Left lung (tissue), 10 donors: ENCODE data around the gene CDPF1. TPM values are rescaled to one million over a fixed set of nuclear protein-coding genes. Genes with fewer than 3 reads are reported as not detected.
A peak's percentile ranks its signal among the peaks of the same experiment; 100 is the strongest.

Experiments used
- ATAC-seq: fragments of 200-7000 bp; cut with Tn5 transposase; one replicate; pipeline ENCODE4 v1.9.1; 2020; ENCODE audit warnings: moderate library complexity
- DNase-seq, 4 donors: peaks; one replicate each; pipeline ENCODE4 v3.0.0-alpha.2; 2013 to 2020
- H3K27ac ChIP-seq, 2 donors: fragments of 200-600 bp; sonication (generic) in 1 of 2; one replicate each; pipeline versions ENCODE4 v1.5.0 to v1.8.0; 2020 to 2021
- H3K27me3 ChIP-seq, 2 donors: fragments of 200-600 bp; sonication (generic) in 1 of 2; one replicate each; pipeline versions ENCODE4 v1.5.0 to v1.8.0; 2020 to 2021
- H3K36me3 ChIP-seq, 2 donors: fragments of 200-600 bp; sonication (generic) in 1 of 2; one replicate each; pipeline versions ENCODE4 v1.5.0 to v1.8.0; 2020 to 2021
- H3K4me1 ChIP-seq, 2 donors: fragments of 200-600 bp; one replicate each; pipeline ENCODE4 v1.8.0; 2021
- H3K4me3 ChIP-seq, 2 donors: fragments of 200-600 bp; sonication (generic) in 1 of 2; one replicate each; pipeline versions ENCODE4 v1.5.0 to v1.8.0; 2020 to 2021; ENCODE audit warnings: mild to moderate bottlenecking in 1 of 2
- H3K9me3 ChIP-seq, 2 donors: fragments of 200-600 bp; sonication (generic) in 1 of 2; one replicate each; pipeline versions ENCODE4 v1.5.0 to v1.8.0; 2020 to 2021
- intact Hi-C, 2 donors: fragments of 100-400 bp; cut with DNase I; formaldehyde crosslinking; loops; one replicate each; pipeline versions ENCODE4 v1.11.2 to v1.14.2; 2022
- polyA plus RNA-seq, 6 donors: library from polyadenylated mRNA; unstranded; fragments of 120-200 nt; gene quantifications; one replicate each; pipeline ENCODE4 v1.2.1, GENCODE V29; 2013; ENCODE audit not compliant: insufficient read length in 6 of 6
- total RNA-seq, 2 donors: library from RNA; stranded (reverse); fragmentation: NEBNext Ultra II Directional; extraction: Animal tissue kit (Norgen Biotek cat#: 25700); gene quantifications; one replicate each; pipeline ENCODE4 v1.2.1, GENCODE V29; 2021
- TF ChIP-seq, protein P1 (sequence below), 2 donors: fragments of 200-600 bp; sonication (generic) in 1 of 2; IDR thresholded peaks; one replicate each; pipeline versions ENCODE4 v1.5.0 to v1.8.0; 2021; ENCODE audit warnings: antibody characterized with exemption in 2 of 2
- donor health status: DM: no; HTN: yes; CAD: no.
- donor health status: DM: no; HTN: no; CAD: no.

The CDPF1 gene
- total and polyA plus RNA-seq, 8 donors: 7.7 to 13.5 (median 11.3) TPM

DNA sequence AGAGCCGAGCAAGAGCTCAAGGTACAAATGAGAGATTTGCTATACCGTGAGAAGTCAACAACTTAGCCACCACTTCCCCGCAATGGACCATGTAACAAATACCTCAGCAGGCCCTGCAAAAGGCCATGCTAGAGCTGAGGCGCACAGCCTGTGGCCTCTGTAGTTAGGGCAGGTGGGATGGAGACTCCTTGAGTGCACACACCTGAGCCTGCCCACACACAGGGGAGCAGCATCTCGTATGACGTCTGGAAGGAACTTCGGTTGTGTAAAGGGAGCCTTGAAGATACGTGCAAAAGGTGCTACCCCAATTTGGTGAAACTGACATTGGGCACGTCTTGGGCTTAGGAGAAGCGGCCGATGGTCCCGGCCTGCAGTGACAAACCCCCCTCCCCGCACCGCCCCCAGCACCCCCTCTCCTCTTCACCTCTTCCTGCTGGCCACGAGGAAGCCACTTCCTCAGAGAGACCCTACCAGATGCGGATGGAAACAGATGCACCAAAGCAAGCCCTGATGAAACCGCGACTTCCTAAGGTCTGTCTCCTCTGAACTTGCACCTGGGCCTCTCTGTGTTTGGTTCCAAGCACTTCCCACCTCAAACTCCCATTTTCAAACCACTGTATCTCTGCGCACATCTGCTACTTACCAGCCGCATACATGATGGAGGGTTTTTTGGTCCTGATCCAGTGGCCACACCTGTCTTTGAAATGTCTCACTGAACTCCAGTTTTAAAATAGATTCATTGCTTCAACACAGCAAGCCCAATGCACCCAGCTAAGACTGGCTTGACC is 10.6 kb downstream of the CDPF1 start:
- H3K9me3 ChIP-seq: no peaks in the 10 kb centered on the region
- TF ChIP-seq, protein P1, sequence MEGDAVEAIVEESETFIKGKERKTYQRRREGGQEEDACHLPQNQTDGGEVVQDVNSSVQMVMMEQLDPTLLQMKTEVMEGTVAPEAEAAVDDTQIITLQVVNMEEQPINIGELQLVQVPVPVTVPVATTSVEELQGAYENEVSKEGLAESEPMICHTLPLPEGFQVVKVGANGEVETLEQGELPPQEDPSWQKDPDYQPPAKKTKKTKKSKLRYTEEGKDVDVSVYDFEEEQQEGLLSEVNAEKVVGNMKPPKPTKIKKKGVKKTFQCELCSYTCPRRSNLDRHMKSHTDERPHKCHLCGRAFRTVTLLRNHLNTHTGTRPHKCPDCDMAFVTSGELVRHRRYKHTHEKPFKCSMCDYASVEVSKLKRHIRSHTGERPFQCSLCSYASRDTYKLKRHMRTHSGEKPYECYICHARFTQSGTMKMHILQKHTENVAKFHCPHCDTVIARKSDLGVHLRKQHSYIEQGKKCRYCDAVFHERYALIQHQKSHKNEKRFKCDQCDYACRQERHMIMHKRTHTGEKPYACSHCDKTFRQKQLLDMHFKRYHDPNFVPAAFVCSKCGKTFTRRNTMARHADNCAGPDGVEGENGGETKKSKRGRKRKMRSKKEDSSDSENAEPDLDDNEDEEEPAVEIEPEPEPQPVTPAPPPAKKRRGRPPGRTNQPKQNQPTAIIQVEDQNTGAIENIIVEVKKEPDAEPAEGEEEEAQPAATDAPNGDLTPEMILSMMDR (IDR thresholded peaks at IDR 0.05): no peak
- ATAC-seq: no peak
- no peak for DNase-seq
- intact Hi-C loops: no loop called here
- H3K27me3 ChIP-seq: no peaks in the 10 kb centered on the region
- H3K27ac ChIP-seq: no peak overlapping the region
- H3K36me3 ChIP-seq: peaks cover 0 to 50% of the 10 kb centered on the region in 2 donors
- no peak overlapping the region for H3K4me3 ChIP-seq
- H3K4me1 ChIP-seq: peaks cover 0 to 11% of the 10 kb centered on the region in 2 donors

DNA sequence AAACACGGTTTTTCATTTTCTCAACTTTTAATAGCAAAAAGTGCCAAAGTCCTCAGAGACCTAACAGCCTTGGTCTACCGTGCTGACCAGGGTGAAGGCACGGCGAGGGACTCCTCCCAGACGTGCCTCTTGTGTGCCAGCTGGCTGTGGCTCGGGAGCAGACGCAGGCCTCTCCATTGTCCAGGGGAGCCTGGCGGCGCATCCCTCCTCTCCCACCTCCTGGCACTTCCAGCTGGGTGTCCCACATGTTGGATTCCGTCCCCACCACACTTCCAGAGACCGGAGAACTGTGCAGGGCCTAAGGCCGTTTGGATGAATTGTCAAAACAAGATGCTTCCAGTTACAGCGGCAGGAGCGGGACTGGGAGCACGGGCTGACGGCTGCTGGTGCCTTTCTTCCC is 11.6 kb downstream of the CDPF1 start:
- Histone ChIP-seq H3K36me3 (peaks cover 0 to 41% of the 10 kb centered on the region in 2 donors), H3K4me1 (peaks cover 0 to 14% of the 10 kb centered on the region in 2 donors), H3K4me3 (no peak overlapping the region), H3K27ac (no peak overlapping the region), H3K27me3 (no peaks in the 10 kb centered on the region), H3K9me3 (no peaks in the 10 kb centered on the region)
- ATAC-seq: no peak
- no peak for DNase-seq
- TF ChIP-seq, protein P1 (IDR thresholded peaks at IDR 0.05): no peak
- intact Hi-C loops: no loop called here

DNA sequence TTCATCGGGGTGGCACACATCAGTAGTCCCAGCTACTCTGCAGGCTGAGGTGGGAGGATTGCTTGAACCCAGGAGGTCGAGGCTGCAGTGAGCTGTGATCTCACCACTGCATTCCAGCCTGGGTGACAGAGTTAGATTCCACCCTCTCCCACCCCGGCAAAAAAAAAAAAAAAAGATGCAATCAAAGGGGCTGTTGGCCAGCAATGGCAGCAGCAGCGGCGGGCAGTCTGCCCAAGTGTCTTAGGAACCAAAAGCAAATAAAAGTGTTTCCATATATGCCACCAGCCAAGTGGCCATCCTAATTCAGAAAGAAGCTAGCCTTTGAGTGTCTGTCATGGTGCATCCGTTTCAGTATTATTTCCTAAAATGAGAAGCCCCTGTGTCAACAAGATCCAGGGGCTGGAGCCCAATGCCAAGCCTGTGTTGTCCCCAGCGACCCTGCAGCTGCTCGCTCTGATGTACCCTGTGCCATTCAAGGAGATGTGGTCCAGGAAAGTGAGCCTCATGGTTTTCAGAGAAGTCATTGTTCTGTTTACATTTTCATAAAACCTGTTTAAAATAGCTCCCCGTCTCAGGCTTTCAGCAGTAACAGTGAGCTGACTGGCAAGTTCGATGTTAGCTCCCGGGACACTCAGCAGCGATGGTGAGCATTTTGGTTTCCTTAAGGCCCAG is 12.5 kb downstream of the CDPF1 start:
- H3K4me3 ChIP-seq: no peak overlapping the region
- H3K27ac ChIP-seq: no peak overlapping the region
- no peaks in the 10 kb centered on the region for H3K9me3 ChIP-seq
- ATAC-seq: no peak
- H3K4me1 ChIP-seq: peaks cover 0 to 14% of the 10 kb centered on the region in 2 donors
- intact Hi-C loops: no loop called here
- TF ChIP-seq, protein P1 (IDR thresholded peaks at IDR 0.05): no peak
- peaks cover 0 to 37% of the 10 kb centered on the region in 2 donors for H3K36me3 ChIP-seq
- no peaks in the 10 kb centered on the region for H3K27me3 ChIP-seq
- DNase-seq: no peak

DNA sequence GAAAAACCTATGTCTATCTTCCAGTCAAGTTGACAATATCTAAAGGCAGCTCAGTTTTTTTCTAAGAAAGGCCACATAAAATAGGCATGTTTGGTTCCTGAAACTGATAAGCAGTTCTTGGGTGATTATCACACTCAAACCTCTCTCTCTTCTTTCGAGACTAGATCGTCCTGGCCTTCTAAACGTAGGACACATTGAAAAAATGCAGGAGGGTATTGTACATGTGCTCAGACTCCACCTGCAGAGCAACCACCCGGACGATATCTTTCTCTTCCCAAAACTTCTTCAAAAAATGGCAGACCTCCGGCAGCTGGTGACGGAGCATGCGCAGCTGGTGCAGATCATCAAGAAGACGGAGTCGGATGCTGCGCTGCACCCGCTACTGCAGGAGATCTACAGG is 15.1 kb downstream of the CDPF1 start:
- no peak overlapping the region for H3K4me3 ChIP-seq
- TF ChIP-seq, protein P1 (IDR thresholded peaks at IDR 0.05): no peak
- H3K9me3 ChIP-seq: no peaks in the 10 kb centered on the region
- ATAC-seq: no peak
- H3K27me3 ChIP-seq: no peaks in the 10 kb centered on the region
- H3K4me1 ChIP-seq: peaks cover 0 to 3% of the 10 kb centered on the region in 2 donors
- no peak overlapping the region for H3K27ac ChIP-seq
- intact Hi-C loops: no loop called here
- DNase-seq: no peak
- H3K36me3 ChIP-seq: peaks cover 0 to 49% of the 10 kb centered on the region in 2 donors

DNA sequence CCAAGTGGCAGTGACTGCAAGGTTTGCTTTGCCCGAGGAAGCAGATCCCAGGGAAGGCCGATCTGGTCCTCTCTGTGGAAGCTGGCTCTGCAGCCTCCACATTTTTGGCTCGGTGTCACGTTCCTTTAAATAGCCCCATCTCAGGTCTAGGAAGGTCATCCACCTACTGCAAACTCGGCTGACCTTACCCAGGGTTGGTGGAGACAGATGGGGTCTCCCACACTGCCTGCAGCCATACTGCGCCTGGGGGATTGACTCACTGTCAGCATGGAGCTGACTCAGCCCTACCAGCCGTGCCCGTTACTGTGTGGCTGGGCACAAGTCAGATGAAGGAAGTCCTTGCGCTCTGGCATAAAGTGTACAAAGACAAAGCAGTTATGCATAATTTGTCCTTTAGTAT is 16.9 kb downstream of the CDPF1 start:
- H3K36me3 ChIP-seq: peaks cover 0 to 40% of the 10 kb centered on the region in 2 donors
- peak in 1 of 4 donors; percentile 47 for DNase-seq

More for the DNA sequence above, 16.9 kb downstream of the CDPF1 start:
- H3K4me1 ChIP-seq: peaks cover 0 to 3% of the 10 kb centered on the region in 2 donors
- TF ChIP-seq, protein P1 (IDR thresholded peaks at IDR 0.05): no peak
- H3K27ac ChIP-seq: no peak overlapping the region
- peak; percentile 58 for ATAC-seq
- intact Hi-C loops: no loop called here
- H3K9me3 ChIP-seq: no peaks in the 10 kb centered on the region
- no peak overlapping the region for H3K4me3 ChIP-seq
- H3K27me3 ChIP-seq: no peaks in the 10 kb centered on the region
